Measurements from ENCODE around the gene WAC. TPM values are rescaled to one million over a fixed set of nuclear protein-coding genes. Genes with fewer than 3 reads are reported as not detected.

WAC gene
- total RNA-seq, 2 experiments from 2014 or later, result 111 to 121 TPM

GRCh38 chr10:28492116-28492920 lies 40.6 kb upstream of the WAC start:
- ChIA-PET CTCF (ENCODE audit: unreplicated experiment) (no interaction called here), POLR2A (interaction anchor here (0.6 to 1.2 kb wide), 3 partner anchors 42 to 796 kb away, joined by 3 to 5 read pairs (median 4); no protein-coding TSS in a partner anchor)
- TF ChIP-seq, protein P1, sequence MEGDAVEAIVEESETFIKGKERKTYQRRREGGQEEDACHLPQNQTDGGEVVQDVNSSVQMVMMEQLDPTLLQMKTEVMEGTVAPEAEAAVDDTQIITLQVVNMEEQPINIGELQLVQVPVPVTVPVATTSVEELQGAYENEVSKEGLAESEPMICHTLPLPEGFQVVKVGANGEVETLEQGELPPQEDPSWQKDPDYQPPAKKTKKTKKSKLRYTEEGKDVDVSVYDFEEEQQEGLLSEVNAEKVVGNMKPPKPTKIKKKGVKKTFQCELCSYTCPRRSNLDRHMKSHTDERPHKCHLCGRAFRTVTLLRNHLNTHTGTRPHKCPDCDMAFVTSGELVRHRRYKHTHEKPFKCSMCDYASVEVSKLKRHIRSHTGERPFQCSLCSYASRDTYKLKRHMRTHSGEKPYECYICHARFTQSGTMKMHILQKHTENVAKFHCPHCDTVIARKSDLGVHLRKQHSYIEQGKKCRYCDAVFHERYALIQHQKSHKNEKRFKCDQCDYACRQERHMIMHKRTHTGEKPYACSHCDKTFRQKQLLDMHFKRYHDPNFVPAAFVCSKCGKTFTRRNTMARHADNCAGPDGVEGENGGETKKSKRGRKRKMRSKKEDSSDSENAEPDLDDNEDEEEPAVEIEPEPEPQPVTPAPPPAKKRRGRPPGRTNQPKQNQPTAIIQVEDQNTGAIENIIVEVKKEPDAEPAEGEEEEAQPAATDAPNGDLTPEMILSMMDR (conservative IDR thresholded peaks at IDR 0.05; ENCODE audit: low read length), result no peak
- no peak for TF ChIP-seq EZH2phosphoT487 (IDR thresholded peaks at IDR 0.05; ENCODE audit: borderline replicate concordance, low read depth, low read length)
- Histone ChIP-seq H2AFZ (ENCODE audit: low read length) (no peak overlapping the region), H3K4me3 (ENCODE audit: low read depth, low read length, poor library complexity, severe bottlenecking) (no peak overlapping the region), H4K20me1 (ENCODE audit: insufficient read depth, low read length) (no peaks in the 10 kb centered on the region), H3K4me2 (ENCODE audit: low read length) (no peak overlapping the region), H3K79me2 (ENCODE audit: insufficient read depth, low read depth, low read length) (no peaks in the 10 kb centered on the region), H3K9me3 (ENCODE audit: low read length) (no peaks in the 10 kb centered on the region), H3K36me3 (ENCODE audit: insufficient read depth, low read length) (no peaks in the 10 kb centered on the region), H3K27ac (ENCODE audit: low read depth, low read length, poor library complexity, severe bottlenecking) (no peak overlapping the region), H3K4me1 (ENCODE audit: insufficient read depth, low read length, poor library complexity, severe bottlenecking) (no peaks in the 10 kb centered on the region), H3K9me2 (ENCODE audit: insufficient read depth, low read length) (no peaks in the 10 kb centered on the region)
- no peak for DNase-seq (ENCODE audit: low spot score)
- intact Hi-C loops (cut with micrococcal nuclease; ENCODE audit: unreplicated experiment), result no loop called here
- BruUV-seq (replicated peaks), result no TSS peak

DNA sequence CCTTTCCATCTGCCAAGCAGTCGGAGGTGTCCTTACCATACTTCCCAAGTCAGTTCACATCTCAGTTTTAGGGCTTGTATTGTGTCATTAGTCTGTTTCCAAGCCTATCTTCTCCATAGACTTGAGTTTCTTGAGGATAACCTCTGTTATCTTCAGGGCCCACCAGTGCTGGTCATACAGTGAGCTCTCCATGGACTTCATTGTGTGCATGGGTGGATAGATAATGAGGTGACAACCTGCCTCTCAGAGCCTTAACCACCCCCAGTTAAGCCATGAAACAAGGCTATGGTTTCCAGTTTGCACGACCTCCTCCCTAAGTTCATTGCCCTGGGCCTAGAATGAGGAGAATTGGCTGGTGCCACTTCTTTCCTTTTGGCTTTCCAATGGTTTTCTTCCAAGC lies 38.5 kb upstream of the WAC start:
- BruUV-seq (replicated peaks), result no TSS peak
- no peaks in the 10 kb centered on the region for H3K79me2 ChIP-seq (ENCODE audit: insufficient read depth, low read depth, low read length)
- no peak overlapping the region for H3K4me2 ChIP-seq (ENCODE audit: low read length)
- intact Hi-C loops (cut with micrococcal nuclease; ENCODE audit: unreplicated experiment), result no loop called here
- no peaks in the 10 kb centered on the region for H3K9me2 ChIP-seq (ENCODE audit: insufficient read depth, low read length)
- POLR2A ChIA-PET, result no interaction called here
- no peaks in the 10 kb centered on the region for H3K36me3 ChIP-seq (ENCODE audit: insufficient read depth, low read length)
- H2AFZ ChIP-seq (ENCODE audit: low read length), result no peak overlapping the region
- CTCF ChIA-PET (ENCODE audit: unreplicated experiment), result no interaction called here
- TF ChIP-seq, protein P1 (conservative IDR thresholded peaks at IDR 0.05; ENCODE audit: low read length), result no peak
- no peak for TF ChIP-seq EZH2phosphoT487 (IDR thresholded peaks at IDR 0.05; ENCODE audit: borderline replicate concordance, low read depth, low read length)
- no peak overlapping the region for H3K4me3 ChIP-seq (ENCODE audit: low read depth, low read length, poor library complexity, severe bottlenecking)
- H3K9me3 ChIP-seq (ENCODE audit: low read length), result no peaks in the 10 kb centered on the region
- DNase-seq (ENCODE audit: low spot score), result no peak
- no peak overlapping the region for H3K27ac ChIP-seq (ENCODE audit: low read depth, low read length, poor library complexity, severe bottlenecking)
- no peaks in the 10 kb centered on the region for H3K4me1 ChIP-seq (ENCODE audit: insufficient read depth, low read length, poor library complexity, severe bottlenecking)
- no peaks in the 10 kb centered on the region for H4K20me1 ChIP-seq (ENCODE audit: insufficient read depth, low read length)

DNA sequence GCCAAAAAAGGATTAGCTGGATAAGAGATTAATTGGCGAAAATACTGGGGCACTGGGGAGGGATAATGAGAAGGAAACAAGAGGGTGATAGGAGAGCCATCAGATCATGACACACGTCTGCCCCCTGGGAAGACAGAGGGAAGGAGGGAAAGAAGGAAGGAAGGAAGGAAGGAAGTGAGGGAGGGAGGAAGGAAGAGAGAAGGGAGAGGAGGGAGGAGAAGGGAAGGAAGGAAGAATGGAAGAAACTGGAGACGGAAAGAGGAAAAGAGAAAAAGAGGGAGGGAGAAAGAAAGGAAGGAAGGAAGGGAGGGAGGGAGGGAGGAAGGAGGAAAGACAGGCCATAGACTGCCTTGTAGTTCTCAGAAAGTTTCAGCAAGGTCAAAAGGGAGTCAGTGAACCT lies 37.8 kb upstream of the WAC start:
- POLR2A ChIA-PET, result no interaction called here
- DNase-seq (ENCODE audit: low spot score), result no peak
- H3K27ac ChIP-seq (ENCODE audit: low read depth, low read length, poor library complexity, severe bottlenecking), result no peak overlapping the region
- H3K36me3 ChIP-seq (ENCODE audit: insufficient read depth, low read length), result no peaks in the 10 kb centered on the region
- H3K4me2 ChIP-seq (ENCODE audit: low read length), result no peak overlapping the region
- H2AFZ ChIP-seq (ENCODE audit: low read length), result no peak overlapping the region
- H3K79me2 ChIP-seq (ENCODE audit: insufficient read depth, low read depth, low read length), result no peaks in the 10 kb centered on the region
- no peaks in the 10 kb centered on the region for H3K9me2 ChIP-seq (ENCODE audit: insufficient read depth, low read length)
- TF ChIP-seq, protein P1 (conservative IDR thresholded peaks at IDR 0.05; ENCODE audit: low read length), result no peak
- no peak for TF ChIP-seq EZH2phosphoT487 (IDR thresholded peaks at IDR 0.05; ENCODE audit: borderline replicate concordance, low read depth, low read length)
- H3K9me3 ChIP-seq (ENCODE audit: low read length), result no peaks in the 10 kb centered on the region
- H3K4me3 ChIP-seq (ENCODE audit: low read depth, low read length, poor library complexity, severe bottlenecking), result no peak overlapping the region
- no peaks in the 10 kb centered on the region for H3K4me1 ChIP-seq (ENCODE audit: insufficient read depth, low read length, poor library complexity, severe bottlenecking)
- no TSS peak for BruUV-seq (replicated peaks)
- intact Hi-C loops (cut with micrococcal nuclease; ENCODE audit: unreplicated experiment), result no loop called here
- H4K20me1 ChIP-seq (ENCODE audit: insufficient read depth, low read length), result no peaks in the 10 kb centered on the region
- CTCF ChIA-PET (ENCODE audit: unreplicated experiment), result no interaction called here
